Fibroblast of the conjunctiva (primary cell): ENCODE measurements around the gene CD180.

Experiments used
- DNase-seq: peaks from one replicate; pipeline ENCODE4 v3.0.0-alpha.2; 2010; ENCODE audit warnings: low read depth

The CD180 gene

DNA sequence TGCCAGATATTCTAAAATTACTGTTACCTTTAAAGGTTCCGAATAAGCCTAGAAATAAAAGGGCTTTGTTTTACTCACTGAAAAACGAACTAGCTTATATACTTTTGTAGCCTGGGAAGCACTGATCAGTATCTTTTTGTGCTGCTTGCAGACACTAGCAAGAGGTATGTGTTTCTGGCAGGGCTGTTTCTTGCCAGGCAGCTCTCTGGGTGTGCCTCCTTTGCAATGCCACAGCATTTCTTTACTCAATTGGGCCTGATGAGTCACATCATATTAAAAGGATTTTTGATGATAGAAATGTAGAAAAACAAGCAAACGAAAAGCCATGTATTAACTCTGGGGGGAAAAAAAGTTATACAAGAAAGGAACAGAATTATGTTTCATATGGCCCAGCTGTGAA is 35.6 kb downstream of the CD180 start:
- peak; percentile 51 for DNase-seq

DNA sequence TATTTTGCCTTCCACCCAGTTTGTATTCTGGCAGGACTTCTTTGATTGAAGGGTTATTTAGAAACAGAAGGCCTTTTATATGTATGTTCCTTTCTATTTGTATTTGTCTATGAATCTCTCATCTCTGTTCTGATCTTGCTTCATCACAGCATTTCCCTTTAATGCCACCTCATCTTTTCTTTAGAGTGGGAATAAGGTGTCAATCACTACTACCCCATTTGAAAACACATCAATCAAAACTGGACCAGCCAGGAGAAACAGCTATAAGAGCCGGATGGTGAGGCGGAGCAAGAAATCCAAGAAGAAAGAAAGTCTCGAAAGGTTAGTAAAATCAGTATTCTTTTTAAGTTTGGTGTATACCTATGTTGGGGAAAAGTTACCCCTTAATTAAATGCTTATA is 36.3 kb downstream of the CD180 start:
- no peak for DNase-seq

DNA sequence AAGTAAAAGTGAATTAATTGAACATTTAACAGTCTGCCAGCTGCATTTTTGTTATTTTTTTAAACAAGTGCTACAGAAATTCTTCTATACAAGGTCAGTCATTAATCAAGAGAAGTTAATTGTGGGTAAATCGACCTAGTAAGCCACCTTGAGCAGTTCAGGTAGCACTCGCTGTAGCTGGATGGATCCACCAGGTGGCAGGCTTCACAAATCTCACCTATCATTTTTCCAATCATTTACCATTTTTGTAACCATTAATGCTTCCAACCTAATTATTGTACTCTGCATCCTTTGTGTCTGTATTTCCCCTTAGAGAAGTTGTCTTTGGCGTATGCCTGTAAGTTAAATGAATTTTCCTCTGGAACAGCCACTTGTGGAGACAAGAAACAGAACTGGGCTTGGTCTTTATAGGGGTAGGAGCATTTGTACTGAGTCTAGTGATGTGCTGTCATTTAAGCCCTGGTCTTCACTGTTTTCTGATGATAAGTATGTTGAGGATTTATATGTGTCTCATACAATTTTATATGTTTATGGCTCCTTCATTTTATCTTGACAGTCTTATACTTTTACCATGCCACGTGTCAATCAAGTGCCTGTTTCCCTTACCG is 39.5 kb downstream of the CD180 start:
- DNase-seq, result peak; percentile 14

- no peak for DNase-seq
Measured at GRCh38 chr5:67154556-67155206, 41.9 kb downstream of the CD180 start.

DNA sequence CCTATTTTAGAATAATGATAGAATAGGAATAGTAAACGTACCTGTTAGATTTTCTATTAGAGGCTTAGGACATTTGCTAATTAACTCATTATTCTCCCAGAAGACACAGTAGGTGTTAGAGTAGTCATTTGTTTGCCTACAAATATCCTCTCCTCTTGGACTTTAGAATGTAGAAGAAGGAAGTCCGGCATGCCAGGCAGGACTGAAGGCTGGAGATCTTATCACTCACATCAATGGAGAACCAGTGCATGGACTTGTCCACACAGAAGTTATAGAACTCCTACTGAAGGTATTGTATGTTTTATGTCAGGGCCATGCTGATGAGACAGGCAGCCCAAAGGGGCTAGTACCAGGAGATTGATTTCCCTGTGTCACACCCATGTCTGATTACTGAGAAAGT is 43.3 kb downstream of the CD180 start:
- DNase-seq, result no peak

- no peak for DNase-seq
Measured at GRCh38 chr5:67152400-67152799, 44.2 kb downstream of the CD180 start.

GRCh38 chr5:67149951-67150523 is 46.6 kb downstream of the CD180 start:
- DNase-seq, result peak; percentile 22

- DNase-seq, result no peak
Measured at GRCh38 chr5:67149057-67149950, 47.3 kb downstream of the CD180 start.

DNA sequence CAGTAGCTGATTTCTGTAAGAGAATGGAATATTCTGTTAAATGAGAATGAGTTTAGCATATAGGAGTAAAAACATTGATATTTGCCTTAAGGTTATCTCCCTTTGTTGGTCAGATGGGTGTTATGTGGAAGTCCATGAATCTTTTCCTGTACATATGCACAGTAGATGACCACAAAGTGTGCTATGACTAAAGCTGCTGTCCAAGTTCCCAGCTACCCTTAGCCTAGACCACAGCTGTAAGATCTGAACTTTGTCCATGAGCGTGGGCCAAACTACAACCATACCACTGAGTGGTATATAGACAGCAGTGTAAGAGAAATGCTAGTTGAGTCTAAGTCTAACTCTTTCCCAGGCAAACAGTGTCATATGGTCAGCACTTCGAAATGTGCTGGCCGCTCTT is 48.8 kb downstream of the CD180 start:
- DNase-seq, result no peak

DNA sequence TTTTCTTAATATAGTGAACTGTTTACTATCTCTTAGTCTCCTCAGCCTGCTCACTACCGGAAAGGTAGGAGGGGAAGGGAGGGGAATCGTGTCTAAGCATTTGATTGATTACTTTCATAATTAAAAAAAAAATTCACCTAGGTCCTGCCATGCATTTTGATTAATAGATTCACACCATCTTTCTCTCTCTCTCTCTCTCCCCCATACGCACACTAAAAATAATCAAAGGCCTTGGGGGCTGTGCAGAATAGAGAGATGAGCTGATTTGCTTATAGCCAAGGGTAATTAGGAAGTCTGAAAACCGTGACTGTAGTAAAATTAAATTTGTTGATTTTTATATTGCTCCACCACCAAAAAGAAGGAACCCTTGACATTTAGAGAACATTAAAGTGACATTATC is 49.6 kb downstream of the CD180 start:
- no peak for DNase-seq

- DNase-seq, result peak; percentile 21
Measured at GRCh38 chr5:67146574-67146973, 50.0 kb downstream of the CD180 start.

GRCh38 chr5:67144183-67144639 is 52.4 kb downstream of the CD180 start:
- DNase-seq, result no peak

- DNase-seq, result no peak
Measured at GRCh38 chr5:67143549-67143948, 53.0 kb downstream of the CD180 start.

GRCh38 chr5:67142816-67143215 is 53.8 kb downstream of the CD180 start:
- no peak for DNase-seq

DNA sequence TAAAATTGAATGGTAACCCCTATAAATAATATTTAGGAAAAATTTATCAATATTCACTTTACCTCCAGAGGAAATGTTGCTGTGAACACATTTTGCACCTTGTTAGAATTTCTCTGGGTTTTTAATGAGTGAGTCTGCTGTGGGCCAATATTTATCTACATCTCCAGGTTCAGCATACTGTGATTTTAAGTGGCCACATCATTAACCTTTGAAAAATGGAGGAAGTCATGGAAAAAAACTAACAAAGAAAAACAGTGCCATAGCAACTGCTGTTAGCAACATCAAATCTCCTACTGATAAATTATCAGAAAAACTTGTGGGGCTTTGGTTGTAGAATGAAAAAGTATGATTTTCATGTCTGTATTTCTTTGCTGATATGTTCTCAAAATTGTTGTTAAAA is 55.0 kb downstream of the CD180 start:
- DNase-seq, result no peak

DNA sequence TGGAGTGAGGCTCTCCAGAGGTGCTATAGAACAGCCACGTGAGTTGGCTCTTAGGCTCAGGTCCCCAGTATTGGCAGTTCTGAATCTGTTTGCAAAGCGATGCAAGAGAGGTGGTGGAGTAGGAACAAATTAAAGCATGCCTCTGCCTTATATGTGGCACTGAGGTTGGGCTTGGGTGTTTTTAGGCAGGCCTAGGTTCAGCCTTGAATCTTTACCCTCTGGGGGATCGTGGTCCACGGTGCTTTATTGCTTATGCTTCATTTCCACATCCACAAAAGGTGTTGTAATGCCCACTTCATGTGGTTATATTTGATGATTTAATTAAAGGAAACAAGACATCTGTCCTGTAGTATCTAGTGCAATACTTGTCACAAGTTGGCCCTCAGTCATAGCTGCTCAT is 56.2 kb downstream of the CD180 start:
- DNase-seq, result no peak

GRCh38 chr5:67139030-67139429 is 57.6 kb downstream of the CD180 start:
- DNase-seq, result no peak

- no peak for DNase-seq
Measured at GRCh38 chr5:67135381-67135984, 61.1 kb downstream of the CD180 start.

DNA sequence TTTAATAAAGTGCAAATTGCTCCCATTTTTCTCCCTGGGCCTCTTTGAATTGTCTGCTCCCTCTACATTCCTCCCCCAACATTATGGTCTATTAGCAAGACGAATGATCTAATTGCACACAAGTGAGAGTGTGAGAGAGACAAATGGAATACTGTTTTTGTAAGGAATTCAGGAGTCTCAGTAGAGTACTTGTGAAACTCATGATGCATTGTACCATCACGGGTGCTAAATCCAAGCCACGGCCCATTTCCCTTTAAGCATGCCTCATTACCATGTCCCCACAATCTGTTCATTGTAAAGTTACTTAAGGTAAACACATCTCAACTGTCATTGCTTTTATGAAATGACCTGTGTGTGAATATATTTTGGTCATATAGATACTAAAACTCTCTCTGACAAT is 62.8 kb downstream of the CD180 start:
- no peak for DNase-seq

DNA sequence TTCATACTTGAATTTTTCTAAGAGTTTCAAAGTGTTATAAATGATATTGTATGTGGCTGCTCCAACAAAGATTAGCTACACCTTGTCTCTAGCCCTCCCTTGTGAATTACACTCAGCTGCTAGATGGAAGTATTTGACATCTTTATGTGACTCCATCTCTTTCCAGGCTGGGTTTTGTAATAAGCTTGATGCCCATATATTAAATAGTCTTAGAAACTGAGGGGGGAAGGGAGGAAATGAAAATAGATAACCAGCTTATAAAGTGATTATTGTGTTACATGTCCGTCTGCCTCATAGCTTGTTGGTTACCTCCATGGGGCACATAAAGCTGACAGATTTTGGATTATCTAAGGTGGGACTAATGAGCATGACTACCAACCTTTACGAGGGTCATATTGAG is 63.4 kb downstream of the CD180 start:
- DNase-seq, result no peak

GRCh38 chr5:67129768-67130167 is 66.8 kb downstream of the CD180 start:
- DNase-seq, result no peak
